ENCODE data around the gene CENPX. TPM values are rescaled to one million over a fixed set of nuclear protein-coding genes. Genes with fewer than 3 reads are reported as not detected.

CENPX gene
- total RNA-seq, 1 experiment from 2014 or later, result 119 TPM

DNA sequence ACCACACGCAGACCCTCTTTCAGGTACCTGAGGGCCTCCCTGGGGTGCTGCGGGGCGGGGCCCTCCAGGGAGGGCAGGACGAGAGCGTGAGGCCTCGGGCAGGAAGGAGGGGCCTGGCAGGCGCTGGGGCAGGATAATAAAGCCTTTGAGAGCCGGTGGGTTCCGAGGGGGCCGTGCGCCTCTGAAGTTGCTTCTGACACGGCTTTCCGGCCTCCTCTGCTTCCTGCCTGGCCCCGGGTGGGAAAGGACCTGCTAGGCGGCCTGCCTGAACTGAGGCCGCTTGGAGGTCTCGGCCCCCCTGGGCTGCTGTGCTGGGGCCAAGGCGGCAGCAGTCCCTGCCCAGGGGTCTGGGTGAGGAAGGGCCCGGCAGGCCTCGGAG is 10.4 kb downstream of the CENPX start:
- no peak for DNase-seq (ENCODE audit: low read depth)

DNA sequence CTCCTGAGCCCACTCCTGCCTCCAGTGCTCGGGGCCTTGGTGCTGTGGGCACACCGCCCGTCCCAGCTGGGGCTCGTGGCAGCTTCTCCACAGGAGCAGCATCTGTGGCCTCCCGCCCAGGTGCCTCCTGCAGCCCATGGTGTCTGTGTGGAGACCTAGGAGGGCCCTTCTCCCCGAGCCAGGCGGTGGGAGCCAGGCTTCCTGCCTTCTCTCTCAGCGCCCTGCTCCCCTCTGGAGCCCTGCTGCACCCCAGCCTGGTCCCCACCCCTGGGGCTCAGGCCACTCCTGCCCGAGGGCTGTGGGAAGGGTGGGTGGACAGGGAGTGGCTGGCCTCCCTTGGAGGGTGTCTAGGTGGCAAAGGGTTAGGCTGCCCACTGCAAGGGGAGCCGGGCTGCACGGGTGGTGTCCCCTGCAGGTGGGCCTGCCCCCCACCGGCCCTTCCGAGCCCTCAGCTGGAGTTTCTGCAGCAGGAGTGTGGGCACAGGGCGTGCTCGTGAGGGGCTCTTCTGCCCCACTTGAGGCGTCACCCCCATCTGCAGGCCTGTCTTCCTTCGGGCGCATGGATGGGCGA is 11.0 kb downstream of the CENPX start:
- no peak for DNase-seq (ENCODE audit: low read depth)

DNA sequence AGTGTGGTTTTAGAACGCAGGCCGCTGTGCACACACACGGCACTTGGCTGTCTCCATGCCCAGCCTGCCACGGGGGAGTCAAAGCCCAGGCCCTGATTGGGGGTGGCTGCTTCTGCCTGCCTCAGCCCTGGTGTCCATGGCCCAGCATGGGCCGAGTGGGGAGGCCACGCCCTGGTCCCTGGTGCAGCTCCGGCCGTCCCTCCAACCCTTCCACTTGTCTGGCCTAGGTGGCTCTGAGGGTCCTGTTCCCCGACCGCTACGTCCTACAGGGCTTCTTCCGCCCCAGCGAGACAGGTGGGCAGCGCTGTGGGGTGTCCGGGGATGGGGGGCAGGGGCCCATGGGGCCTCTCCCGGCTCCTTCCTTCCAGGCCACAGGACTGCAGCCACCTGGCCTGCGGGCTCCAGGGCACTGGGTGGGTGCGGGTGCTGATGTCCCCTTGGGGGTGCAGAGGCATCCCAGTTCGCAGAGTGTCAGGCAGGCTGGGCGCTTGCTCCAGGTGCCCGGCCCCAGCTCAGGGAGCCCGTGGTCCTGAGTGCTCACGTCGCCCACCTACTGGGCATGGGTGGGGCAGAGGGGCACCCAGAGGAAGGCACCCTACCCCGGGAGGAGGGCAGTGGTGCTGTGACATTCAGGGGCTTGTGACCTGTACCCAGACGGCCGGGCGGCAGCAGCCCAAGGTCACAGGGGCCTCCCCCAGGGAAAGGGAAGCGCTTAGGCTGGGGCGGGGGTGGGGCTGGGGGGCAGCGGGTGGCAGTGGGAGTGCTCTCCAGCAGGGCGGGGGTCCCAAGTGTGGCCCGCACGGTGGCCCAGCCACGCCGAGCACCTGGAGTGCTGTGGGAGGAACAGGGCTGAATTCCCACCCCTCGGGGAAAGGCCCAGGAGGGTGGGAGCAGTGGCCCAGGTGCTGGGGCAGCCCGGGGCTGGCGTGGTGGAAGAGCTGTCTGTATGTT is 11.8 kb downstream of the CENPX start:
- no peak for DNase-seq (ENCODE audit: low read depth)

DNA sequence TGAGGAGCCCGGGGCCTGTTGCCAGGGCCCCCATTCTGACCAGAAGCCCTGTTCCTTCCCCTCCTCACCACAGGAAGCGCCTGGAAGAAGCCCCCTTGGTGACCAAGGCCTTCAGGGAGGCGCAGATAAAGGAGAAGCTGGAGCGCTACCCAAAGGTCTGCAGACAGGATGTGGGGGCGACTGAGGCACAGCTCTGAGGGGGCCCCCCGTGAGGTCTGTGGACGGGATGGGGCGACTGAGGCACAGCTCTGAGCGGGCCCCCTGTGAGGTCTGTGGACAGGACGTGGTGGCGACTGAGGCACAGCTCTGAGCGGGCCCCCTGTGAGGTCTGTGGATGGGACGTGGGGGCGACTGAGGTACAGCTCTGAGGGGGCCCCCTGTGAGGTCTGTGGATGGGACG is 13.3 kb downstream of the CENPX start:
- DNase-seq (ENCODE audit: low read depth), result no peak

DNA sequence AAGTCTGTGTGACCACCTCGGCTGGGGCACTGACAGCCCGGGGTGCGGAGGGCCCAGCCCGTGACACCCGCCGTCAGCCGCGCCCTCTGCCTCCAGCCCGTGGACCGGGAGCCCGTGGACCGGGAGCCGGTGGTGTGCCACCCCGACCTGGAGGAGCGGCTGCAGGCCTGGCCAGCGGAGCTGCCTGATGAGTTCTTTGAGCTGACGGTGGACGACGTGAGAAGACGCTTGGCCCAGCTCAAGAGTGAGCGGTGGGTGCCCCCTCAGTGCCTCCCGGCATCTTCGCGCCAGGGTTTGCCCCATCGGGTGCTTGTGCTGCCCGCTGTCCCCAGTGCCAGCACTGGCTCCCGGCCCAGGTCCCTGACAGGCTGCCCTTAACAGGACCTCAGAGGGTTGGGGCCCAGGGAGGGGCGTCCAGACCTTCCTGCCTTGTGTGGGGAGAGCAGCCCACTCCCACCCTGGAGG is 13.7 kb downstream of the CENPX start:
- no peak for DNase-seq (ENCODE audit: low read depth)

DNA sequence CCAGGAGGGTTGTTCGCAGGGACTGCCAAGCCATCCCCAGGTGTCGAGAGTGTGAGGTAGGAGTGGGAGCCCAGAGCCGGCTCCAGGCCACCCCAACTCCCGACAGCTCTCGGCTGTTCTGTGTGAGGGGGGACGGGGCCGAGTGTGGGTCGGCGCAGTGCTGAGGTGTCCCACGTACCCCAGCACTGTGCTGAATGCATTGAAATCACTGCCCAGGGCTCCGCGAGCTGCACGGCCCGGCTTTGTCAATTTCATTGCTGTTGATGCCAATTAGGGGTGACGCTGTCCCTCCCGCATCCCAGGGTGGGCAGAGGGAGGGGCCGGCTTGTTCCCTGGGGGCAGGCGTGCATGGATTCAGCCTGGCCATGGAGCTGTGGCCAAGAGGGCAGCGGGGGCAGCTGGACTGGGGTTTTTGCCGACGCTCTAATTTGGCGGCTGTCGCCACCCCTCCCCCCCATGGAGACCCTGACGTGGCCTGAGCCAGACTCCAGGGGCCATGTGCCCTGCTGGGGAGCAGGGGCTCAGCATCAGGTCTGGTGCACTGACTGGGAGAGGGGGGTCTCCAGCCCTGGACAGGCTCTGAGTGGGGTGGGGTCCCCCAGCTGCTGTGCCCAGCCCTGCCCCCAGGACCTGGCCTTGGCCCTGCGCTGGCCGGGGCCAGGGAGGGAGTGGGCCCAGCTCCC is 14.3 kb downstream of the CENPX start:
- no peak for DNase-seq (ENCODE audit: low read depth)

DNA sequence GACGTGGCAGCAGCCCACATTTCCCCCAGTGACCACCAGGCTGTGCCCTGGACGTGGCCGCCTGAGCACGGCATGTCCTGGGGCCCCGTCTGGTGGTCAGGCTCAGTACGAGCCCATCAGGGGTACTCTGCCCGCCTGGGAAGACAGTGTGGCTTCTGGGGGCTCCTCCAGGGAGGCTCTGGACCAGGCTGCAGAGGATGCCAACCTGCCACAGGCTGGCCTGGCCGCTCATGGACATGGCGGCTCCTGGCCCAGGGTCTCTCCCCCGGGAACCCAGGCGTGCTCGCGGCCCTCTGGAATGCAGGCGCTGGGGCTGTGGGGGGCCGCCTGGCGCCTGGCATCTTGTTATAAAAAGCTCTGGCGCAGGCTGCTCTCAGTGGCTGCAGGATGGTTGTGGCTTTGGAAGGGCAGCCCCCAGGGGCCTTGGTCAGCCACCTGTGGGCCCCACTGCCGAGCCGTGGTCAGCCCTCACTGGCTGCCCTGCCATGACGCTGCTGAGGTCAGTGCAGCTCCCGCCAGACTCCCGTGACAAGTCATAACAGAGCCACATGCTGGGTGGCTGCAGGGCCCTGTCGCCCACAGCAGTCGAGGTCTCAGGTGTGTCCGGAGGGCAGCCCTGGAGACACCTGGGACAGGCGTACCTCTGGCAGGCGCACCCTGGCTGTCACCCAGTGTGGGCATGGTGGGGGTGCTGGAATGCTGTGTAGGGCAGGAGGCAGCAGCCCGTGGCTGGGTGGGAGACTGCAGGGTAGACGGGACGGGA is 15.0 kb downstream of the CENPX start:
- DNase-seq (ENCODE audit: low read depth), result peak; percentile 67

DNA sequence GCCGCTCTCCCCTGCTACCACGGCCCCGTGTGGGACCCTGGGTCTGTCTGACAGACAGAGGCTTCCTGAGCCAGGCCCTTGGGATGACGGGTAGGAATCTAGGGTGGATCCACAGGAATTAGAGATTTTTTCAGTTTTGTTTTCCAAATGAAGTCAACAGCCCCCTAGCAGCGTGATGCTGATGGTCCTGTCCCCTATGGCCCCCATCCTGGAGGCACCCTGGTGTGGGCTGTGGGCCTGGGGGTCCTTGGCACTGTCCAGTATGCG is 15.5 kb downstream of the CENPX start:
- no peak for DNase-seq (ENCODE audit: low read depth)

DNA sequence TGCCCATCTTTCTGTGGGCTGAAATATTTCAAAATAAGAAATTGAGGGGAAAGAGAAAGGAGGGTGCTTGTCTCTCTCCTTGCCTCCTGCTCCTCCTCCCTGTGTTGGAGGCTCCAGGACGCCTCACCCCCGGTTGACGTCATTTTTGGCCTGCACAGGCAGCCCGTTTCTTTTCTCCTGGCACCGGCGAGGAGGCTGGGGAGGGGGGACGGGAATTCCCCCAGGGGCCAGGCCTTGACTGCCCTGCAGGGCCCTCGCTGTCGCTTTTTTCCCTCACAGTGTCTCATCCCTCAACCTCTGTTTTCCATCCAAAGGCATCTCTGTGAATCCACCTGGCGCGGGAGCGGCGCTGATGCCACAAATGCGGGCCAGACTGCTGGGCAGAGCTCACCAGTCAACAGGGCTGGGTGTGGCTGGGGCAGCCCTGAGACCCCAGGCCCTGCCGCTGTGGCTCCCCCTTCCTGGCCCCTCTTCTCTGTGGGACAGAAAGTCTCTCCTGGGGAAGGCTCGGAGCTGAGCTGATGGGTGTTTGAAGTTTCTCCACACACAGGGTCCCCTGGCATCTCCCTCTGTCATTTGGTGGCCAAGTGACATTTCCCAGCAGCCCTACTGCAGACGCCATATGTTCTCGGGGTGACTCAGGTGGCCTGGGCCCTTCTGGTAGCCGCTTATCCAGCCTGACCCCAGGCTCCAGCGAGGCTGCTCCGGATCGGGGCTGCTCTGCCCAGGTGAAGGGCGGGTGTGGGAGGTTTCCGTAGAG is 16.0 kb downstream of the CENPX start:
- DNase-seq (ENCODE audit: low read depth), result no peak

DNA sequence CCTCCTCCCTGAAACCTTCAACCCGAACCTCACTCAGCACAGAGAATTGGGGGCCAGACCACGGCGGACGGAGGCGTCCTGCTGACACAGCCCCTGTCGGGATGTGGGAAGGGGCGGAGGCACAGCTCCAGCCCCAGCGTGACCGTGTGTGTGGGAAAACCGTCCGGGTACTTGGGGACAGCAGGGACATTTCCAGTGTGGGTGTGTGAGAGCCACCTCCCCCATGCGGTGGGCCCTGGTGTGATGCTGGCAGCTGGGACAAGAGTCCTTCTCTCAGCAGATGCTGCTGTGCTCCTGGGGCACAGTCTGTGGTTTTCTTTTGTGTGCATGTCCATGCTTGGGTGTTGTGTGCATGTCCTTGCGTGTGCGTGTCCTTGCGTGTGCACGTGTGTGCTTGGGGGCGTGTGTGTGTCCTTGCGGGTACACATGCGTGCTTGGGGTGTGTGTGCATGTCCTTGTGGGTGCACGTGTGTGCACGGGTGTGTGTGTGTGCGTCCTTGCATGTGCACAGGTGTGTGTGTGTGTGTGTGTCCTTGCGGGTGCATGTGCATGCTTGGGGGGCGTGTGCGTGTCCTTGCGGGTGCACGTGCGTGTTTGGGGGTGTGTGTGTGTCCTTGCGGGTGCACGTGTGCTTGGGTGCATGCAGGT is 16.9 kb downstream of the CENPX start:
- no peak for DNase-seq (ENCODE audit: low read depth)

DNA sequence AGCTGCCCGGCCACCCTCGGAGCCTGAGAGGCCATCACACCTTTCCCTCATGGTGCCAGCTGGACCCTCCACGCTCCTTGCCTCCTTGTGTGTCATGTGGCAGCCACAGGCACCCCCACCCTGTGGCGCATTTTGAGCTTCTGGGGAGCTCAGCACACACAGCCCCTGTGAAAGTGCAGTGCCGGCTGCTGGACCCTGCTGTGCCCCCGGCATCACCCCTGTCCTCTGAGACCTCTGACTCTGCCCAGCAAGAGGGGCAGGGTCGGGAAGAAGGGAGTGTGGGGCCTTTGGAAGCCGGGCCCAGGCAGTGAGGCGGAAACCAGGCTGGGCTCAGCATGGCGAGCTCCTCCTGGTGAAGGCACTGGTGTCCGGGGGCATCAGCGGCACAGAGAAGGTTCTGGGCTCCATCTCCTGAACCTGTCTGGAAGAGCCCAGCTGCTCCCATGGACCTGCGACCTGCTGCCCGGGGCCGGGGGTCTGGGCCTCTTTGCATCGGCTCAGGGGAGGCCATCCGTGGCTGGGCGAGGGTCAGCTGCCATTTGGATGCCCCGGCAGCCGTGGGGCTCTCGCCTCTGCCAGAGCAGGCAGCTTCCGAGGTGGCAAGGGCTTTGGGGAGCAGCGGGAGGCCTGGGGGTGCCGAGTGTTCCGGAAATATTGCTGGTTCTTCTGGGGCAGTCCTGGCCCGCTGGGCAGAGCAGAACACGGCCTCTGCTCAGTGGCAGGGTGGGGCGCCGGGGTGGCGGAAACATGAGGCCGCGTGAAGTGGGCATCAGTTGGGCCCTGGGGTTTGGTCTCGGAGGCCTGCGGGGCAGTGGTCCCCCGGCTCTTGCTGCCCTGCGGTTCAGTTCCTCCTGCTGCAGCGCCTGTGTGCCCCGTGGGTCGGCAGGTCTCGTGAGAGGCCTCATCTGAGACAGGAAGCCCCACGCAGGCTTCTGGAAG is 17.9 kb downstream of the CENPX start:
- DNase-seq (ENCODE audit: low read depth), result no peak

DNA sequence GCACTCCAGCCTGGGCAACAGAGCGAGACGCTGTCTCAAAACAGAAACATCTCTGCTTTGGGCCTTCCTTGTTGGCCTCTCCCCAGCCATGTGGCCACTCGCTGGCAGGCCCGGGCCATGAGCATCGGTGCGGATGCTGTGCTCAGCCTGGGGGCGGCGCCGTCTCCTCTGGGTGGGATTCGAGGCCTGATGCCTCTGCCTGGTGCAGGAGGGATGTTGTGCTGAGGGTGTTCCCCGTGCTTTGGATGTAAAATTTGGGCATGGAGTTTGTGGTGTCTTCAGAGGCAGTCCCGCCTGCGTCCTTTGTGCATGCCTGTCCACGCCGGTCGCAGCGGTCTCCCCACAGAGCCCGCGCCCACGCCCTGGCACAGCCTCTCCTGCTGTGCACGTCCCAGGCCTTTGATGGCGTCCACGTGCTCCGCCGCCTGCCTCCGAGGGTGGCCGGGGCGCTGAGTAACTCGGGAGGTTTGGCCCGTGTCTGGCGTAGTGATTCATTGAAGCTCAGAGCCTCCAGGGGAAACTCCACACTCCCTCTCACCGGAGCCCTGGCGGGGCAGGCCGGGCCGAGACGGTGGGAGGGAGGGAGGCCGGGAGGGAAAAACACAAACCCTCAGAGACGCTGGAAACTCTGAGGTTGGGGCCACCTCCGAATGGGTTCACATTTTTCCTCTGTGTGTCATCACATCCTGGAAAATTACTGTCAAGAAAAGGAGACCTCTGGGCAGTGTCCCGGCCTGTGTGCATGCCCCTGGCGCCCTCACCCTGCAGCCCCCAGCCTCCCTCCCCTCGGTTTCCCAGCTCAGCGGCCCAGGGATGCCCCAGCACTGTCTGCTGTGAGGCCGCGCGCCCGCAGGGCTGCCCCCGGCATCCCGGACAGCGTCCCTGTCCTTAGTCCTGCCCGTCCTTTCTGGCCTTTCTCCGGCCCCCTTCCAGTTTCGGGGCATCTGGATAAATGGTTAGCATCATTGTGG is 19.0 kb downstream of the CENPX start:
- peak; percentile 98 for DNase-seq (ENCODE audit: low read depth)

DNA sequence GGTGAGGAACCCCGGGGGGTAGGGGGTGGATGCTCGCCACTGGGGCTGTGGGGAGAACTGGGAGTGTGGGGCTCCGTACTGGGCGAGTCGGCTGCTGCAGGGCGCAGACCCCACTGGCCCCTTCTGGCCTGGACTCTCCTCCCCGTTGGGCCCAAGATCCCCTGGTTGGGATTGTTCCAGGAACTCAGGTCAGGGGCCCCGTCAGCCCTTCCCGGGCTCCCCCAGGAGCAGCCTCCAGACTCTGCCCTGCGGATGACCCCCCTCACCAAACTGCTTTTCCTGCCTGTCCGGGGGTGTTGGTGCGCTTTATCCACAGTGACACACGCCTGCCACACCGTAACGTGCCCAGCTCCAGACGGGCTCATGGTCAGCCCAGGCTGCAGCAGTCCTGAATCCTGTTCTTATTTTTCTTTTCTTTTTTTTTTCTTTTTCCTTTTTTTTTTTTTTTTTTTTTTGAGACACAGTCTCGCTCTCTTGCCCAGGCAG is 21.1 kb downstream of the CENPX start:
- DNase-seq (ENCODE audit: low read depth), result no peak

DNA sequence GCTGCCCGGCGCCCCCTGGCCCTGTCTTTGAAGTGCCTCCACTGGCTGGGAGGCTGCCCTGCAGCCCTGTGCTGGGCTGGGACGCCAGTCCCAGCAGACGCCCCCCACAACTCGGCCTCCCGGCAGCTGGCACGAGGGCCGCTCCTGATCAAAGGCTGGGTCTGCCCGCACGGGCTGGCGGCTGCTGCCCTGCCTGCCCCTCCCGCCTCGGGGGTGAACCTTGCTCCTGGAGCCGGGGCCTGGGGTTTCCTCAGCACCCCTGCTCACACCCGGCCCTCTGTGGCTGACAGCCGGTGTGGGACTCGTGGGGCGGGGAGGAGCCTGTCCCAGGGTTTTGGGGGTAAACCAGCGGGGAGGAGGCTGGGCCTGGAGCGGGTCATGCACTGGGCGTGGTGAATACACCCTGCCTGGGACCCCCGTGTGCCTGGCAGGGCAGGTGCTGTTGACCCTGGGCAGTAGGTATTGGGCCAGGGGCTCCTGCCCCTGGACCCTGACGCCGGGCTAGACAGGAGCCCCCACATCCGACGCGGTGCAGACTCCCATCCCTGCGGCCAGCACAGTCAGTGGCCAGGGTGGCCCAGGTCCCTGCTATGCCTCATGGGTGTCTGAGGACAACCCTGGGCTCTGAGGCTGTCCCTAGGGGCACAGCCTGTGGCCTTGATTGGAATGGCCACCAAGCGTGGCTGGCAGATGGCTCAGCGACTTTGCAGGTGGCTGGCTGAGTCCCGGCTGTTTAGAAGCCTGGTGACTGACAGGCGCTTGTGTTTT is 21.7 kb downstream of the CENPX start:
- no peak for DNase-seq (ENCODE audit: low read depth)

DNA sequence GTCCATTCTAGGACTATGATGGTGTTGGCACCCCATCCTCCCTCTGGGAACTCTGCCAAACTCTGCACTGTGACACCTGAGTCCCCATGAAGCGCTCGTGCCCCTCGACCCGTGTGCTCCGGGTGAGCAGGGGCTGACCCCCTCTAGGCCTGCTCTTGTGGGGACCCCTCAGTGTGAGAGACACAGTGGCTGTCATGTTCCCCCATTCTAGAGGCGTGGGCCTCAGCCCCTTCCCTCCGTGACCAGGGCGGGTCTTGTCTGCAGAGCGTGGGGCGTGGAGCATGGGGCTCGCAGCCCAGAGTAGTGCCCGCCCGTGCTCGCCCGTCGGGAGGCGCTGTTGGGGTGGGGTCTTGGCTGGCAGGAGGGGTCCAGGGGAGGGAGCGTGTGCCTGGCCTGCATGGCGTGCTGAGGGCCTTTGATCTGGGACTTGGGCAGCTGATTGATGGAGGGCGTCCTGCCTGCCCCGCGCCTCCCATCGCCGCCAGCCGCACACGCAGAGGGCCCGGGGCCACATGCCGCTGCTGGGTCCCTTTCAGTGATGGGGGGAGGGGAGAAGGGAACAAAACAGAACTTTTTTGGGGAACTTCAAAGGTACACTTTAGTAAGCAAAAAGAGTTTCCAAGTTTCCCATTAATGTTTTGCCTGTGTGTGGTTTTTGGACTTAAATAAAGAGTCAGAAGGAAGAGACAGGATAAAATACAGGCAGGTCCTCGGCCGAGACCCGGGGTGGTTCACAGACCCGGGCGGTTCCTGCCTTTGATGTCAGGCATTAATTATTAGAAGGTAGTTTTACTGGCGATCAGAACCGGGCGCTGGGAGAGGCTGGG is 22.5 kb downstream of the CENPX start:
- DNase-seq (ENCODE audit: low read depth), result no peak

DNA sequence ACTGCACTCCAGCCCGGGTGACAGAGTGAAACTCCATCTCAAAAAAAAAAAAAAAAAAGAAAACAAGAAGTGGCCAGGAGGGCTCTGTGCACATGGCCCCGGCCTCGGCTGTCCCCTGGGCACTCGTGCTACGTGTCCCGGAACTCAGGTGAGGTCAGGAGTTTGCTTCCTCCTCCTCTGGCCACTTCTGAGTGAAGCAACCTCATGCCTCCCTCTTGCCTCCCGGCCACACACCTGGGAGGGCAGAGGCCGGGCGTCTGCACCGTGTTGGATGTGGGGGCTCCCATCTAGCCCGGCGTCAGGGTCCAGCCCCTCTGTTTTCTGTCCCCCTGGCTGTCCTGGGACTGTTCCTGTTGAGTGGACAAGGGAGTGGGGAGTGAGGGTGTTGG is 23.1 kb downstream of the CENPX start:
- DNase-seq (ENCODE audit: low read depth), result no peak

Data from RPMI7951 (cell line).